WI38 (cell line): Measurements from ENCODE around the gene SSH3.

ENCODE experiments used
- H3K4me3 ChIP-seq: 2 replicates; pipeline ENCODE4 v1.5.1; 2011; ENCODE audit warnings: low read depth, mild to moderate bottlenecking, control low read depth, low read length
- TF ChIP-seq, protein P1 (sequence below): IDR thresholded peaks from 2 replicates; pipeline ENCODE4 v1.5.1; 2012; ENCODE audit warnings: low read depth, mild to moderate bottlenecking, control low read depth, low read length

Gene SSH3

DNA sequence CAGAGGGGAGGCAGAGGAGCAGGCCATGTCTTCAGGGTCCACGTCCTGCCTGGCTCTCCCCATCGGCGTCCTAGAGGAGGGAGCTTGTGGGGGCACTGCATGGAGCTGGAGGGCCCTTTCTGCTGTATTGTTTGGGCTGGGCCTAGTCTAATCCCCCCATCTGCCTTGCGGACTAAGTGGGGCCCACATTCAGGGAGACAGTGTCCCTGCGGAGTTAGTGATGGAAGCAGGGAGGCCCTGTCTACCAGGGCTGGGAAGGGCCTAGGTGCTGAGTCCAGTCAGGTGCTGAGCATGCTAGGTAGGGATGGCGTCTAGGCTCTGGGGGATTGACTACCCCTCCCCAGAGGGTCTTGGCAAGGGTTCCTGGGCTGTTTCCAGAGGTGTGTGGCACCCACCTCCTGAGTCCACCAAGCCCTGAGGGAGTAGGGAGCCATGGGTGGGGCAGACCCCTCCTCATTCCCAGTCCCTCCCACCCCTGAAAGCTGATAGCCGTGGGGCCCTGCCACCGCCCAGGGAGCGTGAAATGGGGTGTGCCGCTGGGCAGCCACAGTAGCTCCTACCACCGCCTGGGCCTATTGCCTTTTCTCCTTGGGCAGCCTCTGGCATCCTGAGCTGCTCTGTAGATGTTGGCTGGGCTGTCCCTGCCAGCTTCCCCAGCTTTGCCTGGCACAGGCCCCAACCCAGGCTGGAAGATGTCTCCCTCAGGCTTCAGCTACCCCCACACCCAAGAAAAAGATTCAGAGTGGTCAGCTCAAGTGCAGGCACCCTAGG, 51.9 kb downstream of the SSH3 start:
- TF ChIP-seq, protein P1, sequence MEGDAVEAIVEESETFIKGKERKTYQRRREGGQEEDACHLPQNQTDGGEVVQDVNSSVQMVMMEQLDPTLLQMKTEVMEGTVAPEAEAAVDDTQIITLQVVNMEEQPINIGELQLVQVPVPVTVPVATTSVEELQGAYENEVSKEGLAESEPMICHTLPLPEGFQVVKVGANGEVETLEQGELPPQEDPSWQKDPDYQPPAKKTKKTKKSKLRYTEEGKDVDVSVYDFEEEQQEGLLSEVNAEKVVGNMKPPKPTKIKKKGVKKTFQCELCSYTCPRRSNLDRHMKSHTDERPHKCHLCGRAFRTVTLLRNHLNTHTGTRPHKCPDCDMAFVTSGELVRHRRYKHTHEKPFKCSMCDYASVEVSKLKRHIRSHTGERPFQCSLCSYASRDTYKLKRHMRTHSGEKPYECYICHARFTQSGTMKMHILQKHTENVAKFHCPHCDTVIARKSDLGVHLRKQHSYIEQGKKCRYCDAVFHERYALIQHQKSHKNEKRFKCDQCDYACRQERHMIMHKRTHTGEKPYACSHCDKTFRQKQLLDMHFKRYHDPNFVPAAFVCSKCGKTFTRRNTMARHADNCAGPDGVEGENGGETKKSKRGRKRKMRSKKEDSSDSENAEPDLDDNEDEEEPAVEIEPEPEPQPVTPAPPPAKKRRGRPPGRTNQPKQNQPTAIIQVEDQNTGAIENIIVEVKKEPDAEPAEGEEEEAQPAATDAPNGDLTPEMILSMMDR: no peak
- peak overlapping the region; percentile 34 for H3K4me3 ChIP-seq

DNA sequence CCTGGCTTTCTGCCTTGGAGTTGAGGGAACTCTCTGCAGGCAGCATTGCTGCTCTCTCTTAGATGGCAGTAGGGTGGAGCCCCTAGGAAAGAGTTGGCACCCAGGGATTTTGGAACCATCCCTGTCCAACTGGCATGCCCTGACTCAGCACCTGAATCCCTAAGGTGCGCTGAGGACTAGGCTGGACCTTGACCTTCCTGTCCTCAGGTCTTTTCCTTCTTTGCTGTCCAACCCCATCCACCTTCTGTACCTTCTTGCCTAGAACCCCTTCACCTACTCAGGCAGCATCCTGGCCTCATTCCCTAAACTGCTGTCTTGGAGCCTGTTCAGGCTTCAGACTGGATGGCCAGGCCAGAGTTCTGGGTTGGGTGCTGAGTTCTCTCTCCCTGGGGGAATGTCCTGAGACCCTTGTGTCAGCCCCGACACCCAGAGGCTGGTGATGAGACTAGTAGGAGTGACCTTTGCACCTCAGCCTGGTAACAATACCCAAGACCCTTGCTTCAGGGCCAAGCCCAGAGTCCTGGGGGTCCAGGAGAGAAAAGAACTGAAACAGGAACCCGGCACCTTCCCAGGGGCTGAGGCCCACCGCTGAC, 52.6 kb downstream of the SSH3 start:
- TF ChIP-seq, protein P1: no peak
- no peak overlapping the region for H3K4me3 ChIP-seq

DNA sequence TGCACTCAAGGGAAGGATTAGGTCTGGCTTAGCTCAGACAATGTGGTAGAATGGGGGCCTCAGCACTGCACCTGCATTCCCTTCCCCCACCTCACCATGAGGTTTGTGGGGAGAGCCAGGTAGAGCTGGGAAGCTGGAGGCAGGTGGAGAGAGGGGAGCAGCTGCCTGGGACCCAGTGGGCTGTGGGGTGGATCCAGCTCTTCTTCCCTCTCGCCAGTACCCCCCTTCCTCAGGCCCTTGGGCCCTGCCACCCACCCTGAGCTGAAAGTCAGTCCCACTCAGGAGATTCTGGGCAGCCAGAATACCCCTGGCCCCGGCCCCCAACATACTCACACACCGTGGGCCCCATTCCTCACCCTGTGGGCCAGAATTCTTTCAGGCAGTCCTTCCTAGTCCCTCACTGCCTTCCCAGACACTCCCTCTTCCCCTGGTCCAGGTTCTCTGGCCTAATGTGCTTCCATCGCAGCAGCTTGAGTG, 53.1 kb downstream of the SSH3 start:
- TF ChIP-seq, protein P1: no peak
- no peak overlapping the region for H3K4me3 ChIP-seq

DNA sequence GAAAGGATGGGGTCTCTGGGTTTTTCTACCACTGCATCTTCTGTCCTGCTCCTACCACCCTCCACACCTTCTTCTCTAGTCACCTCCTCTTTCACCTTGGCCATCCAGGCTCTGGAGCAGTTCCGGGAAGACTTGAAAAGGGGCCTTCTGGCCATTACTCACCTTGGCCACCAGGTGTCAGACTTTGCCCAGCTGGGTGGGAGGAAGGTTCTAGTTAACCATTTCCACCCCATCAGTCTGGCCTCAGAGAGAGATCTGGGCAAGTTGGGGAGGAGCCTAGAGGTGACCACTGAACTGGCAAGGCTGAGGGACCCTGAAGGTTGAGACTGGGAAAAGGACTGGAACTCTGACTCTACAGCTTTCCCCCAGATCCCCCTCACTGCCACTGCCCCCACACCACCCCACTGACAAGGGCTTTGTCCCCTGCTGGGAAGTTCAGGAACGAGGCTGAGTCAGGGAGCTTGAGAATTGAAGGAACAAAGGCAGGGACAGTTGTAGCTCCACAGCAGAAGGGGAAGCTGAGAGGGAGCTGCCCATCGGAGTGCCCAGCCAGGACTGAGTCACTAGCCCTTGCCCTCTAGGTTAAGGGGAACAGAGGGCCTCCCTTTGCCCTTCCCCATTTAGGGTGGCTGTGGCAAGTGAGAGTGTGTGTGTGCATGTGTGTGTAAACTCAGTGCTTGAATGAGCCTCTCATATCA, 53.7 kb downstream of the SSH3 start:
- H3K4me3 ChIP-seq: no peak overlapping the region
- TF ChIP-seq, protein P1: peak; percentile 92

DNA sequence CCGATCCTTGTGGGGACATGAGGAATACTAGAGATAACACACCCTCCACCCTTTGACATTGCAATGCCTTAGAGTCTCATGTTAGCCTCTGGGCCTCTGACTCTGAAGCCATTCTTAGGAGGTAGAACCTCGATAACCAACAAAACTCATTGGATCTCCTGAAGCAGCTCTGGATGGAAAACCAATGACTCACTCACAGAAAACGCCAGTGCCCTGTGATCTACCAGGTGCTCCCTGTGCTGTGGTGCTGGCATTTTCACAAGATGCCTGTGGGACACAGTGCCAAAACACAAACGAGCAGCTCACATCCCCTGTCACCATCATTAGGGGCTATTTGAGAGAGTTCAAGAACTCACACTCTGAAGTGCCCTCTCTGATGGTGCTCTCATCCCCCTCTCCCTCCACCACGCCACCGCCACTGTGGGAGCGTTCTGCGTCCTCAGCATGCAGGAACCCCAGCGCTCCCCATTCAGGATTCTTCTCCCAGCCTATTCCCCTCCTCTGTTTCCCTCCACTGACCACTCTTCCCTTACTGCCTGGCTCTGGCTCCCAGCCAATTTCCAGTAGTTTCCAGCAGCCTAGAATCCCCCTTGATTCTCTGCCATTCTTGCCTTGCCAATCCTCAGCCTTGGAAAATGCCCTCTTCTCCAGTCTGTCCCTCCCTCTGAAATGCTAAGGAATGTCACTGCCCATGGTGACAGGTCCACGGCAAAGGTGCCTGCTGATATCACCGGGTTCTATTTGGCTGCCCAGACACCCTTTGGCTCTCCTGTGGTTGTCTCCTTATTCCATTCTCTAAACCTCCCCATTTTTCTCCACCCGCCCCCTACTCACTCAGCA, 54.7 kb downstream of the SSH3 start:
- TF ChIP-seq, protein P1: no peak
- no peak overlapping the region for H3K4me3 ChIP-seq
